ENCODE measurements around the gene PRR20C.
"Not testable (repeated sequence)": the region's sequence is repeated elsewhere in the genome, so short reads cannot be mapped to it uniquely, and the experiment has no call there.

Gene PRR20C

GRCh38 chr13:57153761-57154160, at the start of gene PRR20C:
Gene PRR20C, plus strand, starts transcription at chr13:57154061. Its CDS starts 387 bp downstream, at chr13:57154448.
- not testable (repeated sequence) for DNase-seq

GRCh38 chr13:57114945-57115344, 38.9 kb upstream of the PRR20C start:
- no peak for DNase-seq

- DNase-seq: no peak
Measured at GRCh38 chr13:57123681-57124080, 30.2 kb upstream of the PRR20C start.

GRCh38 chr13:57128909-57129308, 25.0 kb upstream of the PRR20C start:
- DNase-seq: no peak

GRCh38 chr13:57136093-57136492, 17.8 kb upstream of the PRR20C start:
- no peak for DNase-seq

- DNase-seq: no peak
Measured at GRCh38 chr13:57137585-57137984, 16.3 kb upstream of the PRR20C start.

- DNase-seq: no peak
Measured at GRCh38 chr13:57138988-57139387, 14.9 kb upstream of the PRR20C start.

GRCh38 chr13:57139781-57140180, 14.1 kb upstream of the PRR20C start:
- DNase-seq: not testable (repeated sequence)

GRCh38 chr13:57140235-57140968, 13.5 kb upstream of the PRR20C start, which contains the start of gene PRR20A:
Gene PRR20A, plus strand, starts transcription at chr13:57140918. Its CDS starts 387 bp downstream, at chr13:57141305.
- not testable (repeated sequence) for DNase-seq

- DNase-seq: not testable (repeated sequence)
Measured at GRCh38 chr13:57147188-57147587, 6.7 kb upstream of the PRR20C start, which contains the start of gene PRR20B. Gene PRR20B, plus strand, starts transcription at chr13:57147488. Its CDS starts 387 bp downstream, at chr13:57147875.

GRCh38 chr13:57148106-57148505, 5.8 kb upstream of the PRR20C start:
- not testable (repeated sequence) for DNase-seq

GRCh38 chr13:57160332-57160731, 6.5 kb downstream of the PRR20C start, which contains the start of gene PRR20D:
Gene PRR20D, plus strand, starts transcription at chr13:57160632. Its CDS starts 387 bp downstream, at chr13:57161019.
- not testable (repeated sequence) for DNase-seq

- not testable (repeated sequence) for DNase-seq
Measured at GRCh38 chr13:57166897-57167296, 13.0 kb downstream of the PRR20C start, which contains the start of gene PRR20E. Gene PRR20E, plus strand, starts transcription at chr13:57167197. Its CDS starts 387 bp downstream, at chr13:57167584.

GRCh38 chr13:57191667-57192066, 37.8 kb downstream of the PRR20C start:
- no peak for DNase-seq
